ENCODE data around the gene ZNHIT3.

The ZNHIT3 gene

DNA sequence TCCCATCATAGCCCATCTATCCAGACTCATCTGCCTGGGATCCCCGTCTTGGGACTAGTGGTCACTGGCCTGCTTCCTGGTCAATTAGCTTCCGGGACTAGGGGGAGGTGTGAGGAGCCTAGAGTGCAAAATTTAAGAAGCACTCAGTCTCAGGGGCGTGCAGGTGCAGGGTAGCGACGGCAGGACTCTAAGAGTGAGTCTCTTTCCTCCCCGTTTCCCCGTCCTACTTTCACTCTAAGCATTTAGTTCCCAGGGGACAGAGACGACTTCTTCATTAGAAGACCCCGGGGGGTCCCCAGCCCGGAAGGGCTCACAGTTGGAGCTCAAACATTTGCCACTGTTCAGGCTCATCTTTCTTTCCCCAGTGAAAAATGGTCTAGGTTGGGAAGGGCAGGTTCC is 677 bp upstream of the ZNHIT3 start:
- H3K36me3 ChIP-seq (ENCODE audit: insufficient read depth, low read length): peaks cover 23% of the 10 kb centered on the region

DNA sequence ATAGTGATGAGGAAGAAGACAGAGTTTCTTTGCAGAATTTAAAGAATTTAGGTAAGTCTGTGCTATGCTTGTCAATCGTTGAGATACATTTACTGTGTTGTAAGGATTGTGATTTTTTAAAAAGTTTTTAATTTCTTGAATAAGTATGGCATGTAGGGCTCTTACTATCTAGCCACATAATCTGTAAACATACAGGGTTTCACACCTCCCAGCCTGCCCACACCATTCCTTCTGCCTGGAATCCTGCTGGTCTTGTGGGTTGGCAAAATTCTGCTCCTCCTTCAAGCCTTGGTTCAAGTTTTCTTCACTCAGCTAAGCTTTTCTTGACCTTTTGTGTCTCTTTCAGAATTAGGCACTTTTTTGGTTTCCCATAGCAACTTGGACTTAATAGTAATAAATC is 7.5 kb downstream of the ZNHIT3 start:
- Histone ChIP-seq H3K4me1 (ENCODE audit: insufficient read depth, low read length, severe bottlenecking) (no peaks in the 10 kb centered on the region), H3K9me3 (ENCODE audit: low read length) (no peaks in the 10 kb centered on the region), H3K4me3 (ENCODE audit: low read depth, low read length, poor library complexity, severe bottlenecking) (no peak overlapping the region), H3K79me2 (ENCODE audit: insufficient read depth, low read length) (peaks cover 20% of the 10 kb centered on the region), H3F3A (ENCODE audit: insufficient read depth, low read length) (no peaks in the 10 kb centered on the region), H3K9me2 (ENCODE audit: low read depth, low read length) (no peaks in the 10 kb centered on the region), H3K4me2 (ENCODE audit: low read length) (no peak overlapping the region), H3K36me3 (ENCODE audit: insufficient read depth, low read length) (peaks cover 89% of the 10 kb centered on the region), H3K9ac (ENCODE audit: low read length) (no peak overlapping the region), H2AFZ (ENCODE audit: low read length) (no peak overlapping the region), H3K27ac (ENCODE audit: low read depth, low read length, poor library complexity, severe bottlenecking) (no peak overlapping the region), H3K27me3 (ENCODE audit: insufficient read depth, low read length) (no peaks in the 10 kb centered on the region), H4K20me1 (ENCODE audit: insufficient read depth, low read length) (no peaks in the 10 kb centered on the region)
- no peak for TF ChIP-seq EZH2 (IDR thresholded peaks at IDR 0.05; ENCODE audit: borderline replicate concordance, low read length)
- TF ChIP-seq, protein P1, sequence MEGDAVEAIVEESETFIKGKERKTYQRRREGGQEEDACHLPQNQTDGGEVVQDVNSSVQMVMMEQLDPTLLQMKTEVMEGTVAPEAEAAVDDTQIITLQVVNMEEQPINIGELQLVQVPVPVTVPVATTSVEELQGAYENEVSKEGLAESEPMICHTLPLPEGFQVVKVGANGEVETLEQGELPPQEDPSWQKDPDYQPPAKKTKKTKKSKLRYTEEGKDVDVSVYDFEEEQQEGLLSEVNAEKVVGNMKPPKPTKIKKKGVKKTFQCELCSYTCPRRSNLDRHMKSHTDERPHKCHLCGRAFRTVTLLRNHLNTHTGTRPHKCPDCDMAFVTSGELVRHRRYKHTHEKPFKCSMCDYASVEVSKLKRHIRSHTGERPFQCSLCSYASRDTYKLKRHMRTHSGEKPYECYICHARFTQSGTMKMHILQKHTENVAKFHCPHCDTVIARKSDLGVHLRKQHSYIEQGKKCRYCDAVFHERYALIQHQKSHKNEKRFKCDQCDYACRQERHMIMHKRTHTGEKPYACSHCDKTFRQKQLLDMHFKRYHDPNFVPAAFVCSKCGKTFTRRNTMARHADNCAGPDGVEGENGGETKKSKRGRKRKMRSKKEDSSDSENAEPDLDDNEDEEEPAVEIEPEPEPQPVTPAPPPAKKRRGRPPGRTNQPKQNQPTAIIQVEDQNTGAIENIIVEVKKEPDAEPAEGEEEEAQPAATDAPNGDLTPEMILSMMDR (IDR thresholded peaks at IDR 0.05; ENCODE audit: low read length): no peak

More for the DNA sequence above, 677 bp upstream of the ZNHIT3 start:
- Histone ChIP-seq H3K27me3 (ENCODE audit: insufficient read depth, low read length) (no peaks in the 10 kb centered on the region), H4K20me1 (ENCODE audit: insufficient read depth, low read length) (no peaks in the 10 kb centered on the region), H3K4me2 (ENCODE audit: low read length) (peak overlapping the region; percentile 91), H3K4me1 (ENCODE audit: insufficient read depth, low read length, severe bottlenecking) (peaks cover 25% of the 10 kb centered on the region), H3K79me2 (ENCODE audit: insufficient read depth, low read length) (peaks cover 25% of the 10 kb centered on the region), H3K9ac (ENCODE audit: low read length) (peak overlapping the region; percentile 86), H3K27ac (ENCODE audit: low read depth, low read length, poor library complexity, severe bottlenecking) (peak overlapping the region; percentile 22), H3K9me2 (ENCODE audit: low read depth, low read length) (no peaks in the 10 kb centered on the region), H3K9me3 (ENCODE audit: low read length) (no peaks in the 10 kb centered on the region), H3F3A (ENCODE audit: insufficient read depth, low read length) (no peaks in the 10 kb centered on the region), H3K4me3 (ENCODE audit: low read depth, low read length, poor library complexity, severe bottlenecking) (peak overlapping the region; percentile 88), H2AFZ (ENCODE audit: low read length) (0 out of 2 replicates have a peak overlapping the region, but pooled peaks have one; percentile 63)
- TF ChIP-seq, protein P1 (IDR thresholded peaks at IDR 0.05; ENCODE audit: low read length): no peak
- TF ChIP-seq EZH2 (IDR thresholded peaks at IDR 0.05; ENCODE audit: borderline replicate concordance, low read length): no peak

DNA sequence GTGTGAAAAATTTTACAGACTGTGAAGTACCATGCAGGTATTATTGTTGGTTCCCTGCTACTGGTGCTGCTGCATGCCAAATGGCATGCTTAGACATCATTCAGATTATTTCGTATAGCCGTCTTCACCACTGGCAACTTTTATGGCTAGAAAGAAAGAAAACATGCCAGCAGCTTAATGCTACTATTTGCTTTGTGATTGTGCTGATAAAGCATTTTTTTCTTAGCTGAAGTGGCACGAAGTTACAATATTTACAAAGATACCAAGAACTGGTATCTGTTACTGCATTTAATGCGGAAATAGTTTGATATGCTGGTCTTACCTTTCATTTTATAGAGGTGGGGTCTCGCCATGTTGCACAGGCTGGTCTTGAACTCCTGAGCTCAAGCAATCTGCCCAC is 8.2 kb downstream of the ZNHIT3 start:
- peaks cover 83% of the 10 kb centered on the region for H3K36me3 ChIP-seq (ENCODE audit: insufficient read depth, low read length)
- no peak overlapping the region for H3K4me3 ChIP-seq (ENCODE audit: low read depth, low read length, poor library complexity, severe bottlenecking)
- no peak overlapping the region for H2AFZ ChIP-seq (ENCODE audit: low read length)
- H3K9me3 ChIP-seq (ENCODE audit: low read length): no peaks in the 10 kb centered on the region
- no peak overlapping the region for H3K27ac ChIP-seq (ENCODE audit: low read depth, low read length, poor library complexity, severe bottlenecking)
- H3K9me2 ChIP-seq (ENCODE audit: low read depth, low read length): no peaks in the 10 kb centered on the region
- peaks cover 17% of the 10 kb centered on the region for H3K79me2 ChIP-seq (ENCODE audit: insufficient read depth, low read length)
- no peaks in the 10 kb centered on the region for H3K27me3 ChIP-seq (ENCODE audit: insufficient read depth, low read length)
- no peaks in the 10 kb centered on the region for H3K4me1 ChIP-seq (ENCODE audit: insufficient read depth, low read length, severe bottlenecking)
- no peak overlapping the region for H3K9ac ChIP-seq (ENCODE audit: low read length)
- TF ChIP-seq EZH2 (IDR thresholded peaks at IDR 0.05; ENCODE audit: borderline replicate concordance, low read length): no peak
- TF ChIP-seq, protein P1 (IDR thresholded peaks at IDR 0.05; ENCODE audit: low read length): no peak
- no peaks in the 10 kb centered on the region for H3F3A ChIP-seq (ENCODE audit: insufficient read depth, low read length)
- H3K4me2 ChIP-seq (ENCODE audit: low read length): no peak overlapping the region
- H4K20me1 ChIP-seq (ENCODE audit: insufficient read depth, low read length): no peaks in the 10 kb centered on the region
